OCI-LY7 (cell line): ENCODE results near the gene PTH1R.

Source experiments
- EZH2phosphoT487 ChIP-seq: fragments of 200-600 bp; sonication (generic); IDR thresholded peaks from 2 replicates; pipeline ENCODE4 v1.6.1; 2018; ENCODE audit warnings: low read depth, borderline replicate concordance, mild to moderate bottlenecking, mixed run types, antibody characterized with exemption, low read length, moderate library complexity, mixed read lengths
- TF ChIP-seq, protein P1 (sequence below): fragments of 200-600 bp; sonication (generic); conservative IDR thresholded peaks from 2 replicates; pipeline ENCODE4 v1.5.1; 2014; ENCODE audit warnings: mild to moderate bottlenecking, antibody characterized with exemption, low read length, moderate library complexity, mixed read lengths

DNA sequence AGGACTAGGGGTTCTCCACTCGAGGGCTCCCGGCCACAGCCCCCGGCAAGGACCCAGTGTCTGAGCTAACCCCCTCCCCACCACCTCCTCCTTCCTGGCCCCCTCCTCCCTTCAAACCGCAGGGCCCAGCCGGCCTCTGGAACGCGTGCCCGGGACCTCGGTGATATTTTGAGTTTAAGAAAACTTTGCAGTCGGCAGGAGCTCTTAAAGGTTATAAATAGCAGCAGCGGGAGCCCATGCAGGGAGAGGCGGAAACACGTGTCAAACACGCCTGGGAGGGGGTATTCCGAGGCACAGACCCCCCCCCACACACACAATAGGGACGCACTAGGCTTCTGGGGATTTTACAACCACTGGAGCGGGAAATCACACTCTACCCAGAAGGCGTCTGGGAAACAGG lies 3.1 kb upstream of the PTH1R start:
- TF ChIP-seq, protein P1, sequence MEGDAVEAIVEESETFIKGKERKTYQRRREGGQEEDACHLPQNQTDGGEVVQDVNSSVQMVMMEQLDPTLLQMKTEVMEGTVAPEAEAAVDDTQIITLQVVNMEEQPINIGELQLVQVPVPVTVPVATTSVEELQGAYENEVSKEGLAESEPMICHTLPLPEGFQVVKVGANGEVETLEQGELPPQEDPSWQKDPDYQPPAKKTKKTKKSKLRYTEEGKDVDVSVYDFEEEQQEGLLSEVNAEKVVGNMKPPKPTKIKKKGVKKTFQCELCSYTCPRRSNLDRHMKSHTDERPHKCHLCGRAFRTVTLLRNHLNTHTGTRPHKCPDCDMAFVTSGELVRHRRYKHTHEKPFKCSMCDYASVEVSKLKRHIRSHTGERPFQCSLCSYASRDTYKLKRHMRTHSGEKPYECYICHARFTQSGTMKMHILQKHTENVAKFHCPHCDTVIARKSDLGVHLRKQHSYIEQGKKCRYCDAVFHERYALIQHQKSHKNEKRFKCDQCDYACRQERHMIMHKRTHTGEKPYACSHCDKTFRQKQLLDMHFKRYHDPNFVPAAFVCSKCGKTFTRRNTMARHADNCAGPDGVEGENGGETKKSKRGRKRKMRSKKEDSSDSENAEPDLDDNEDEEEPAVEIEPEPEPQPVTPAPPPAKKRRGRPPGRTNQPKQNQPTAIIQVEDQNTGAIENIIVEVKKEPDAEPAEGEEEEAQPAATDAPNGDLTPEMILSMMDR, result no peak
- no peak for TF ChIP-seq EZH2phosphoT487
